Measurements from ENCODE around the gene ZNF678. TPM values are rescaled to one million over a fixed set of nuclear protein-coding genes. Genes with fewer than 3 reads are reported as not detected.
"Not testable (repeated sequence)": the region's sequence is repeated elsewhere in the genome, so short reads cannot be mapped to it uniquely, and the experiment has no call there.

Gene ZNF678
- total RNA-seq, 1 donor from 2014 or later = 20.6 TPM

DNA sequence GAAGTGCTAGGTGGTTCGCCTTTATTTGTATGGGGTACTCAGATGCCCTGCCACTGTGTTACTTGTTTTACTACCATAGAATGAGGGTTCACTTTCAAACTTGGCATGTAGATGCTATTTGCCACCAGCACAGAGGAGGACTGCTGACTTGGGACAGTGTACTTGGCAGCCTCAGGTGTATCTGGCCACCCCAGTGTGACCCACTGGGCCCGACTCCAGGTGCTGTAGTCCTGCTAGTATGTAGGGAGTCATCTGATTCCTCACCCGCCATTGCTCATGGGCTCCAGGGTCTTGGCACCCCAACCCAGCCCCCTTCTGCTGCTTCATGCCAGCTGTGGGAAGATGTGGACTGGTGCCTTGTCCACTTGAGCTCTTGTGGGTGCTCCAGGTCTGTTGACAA is 40.0 kb downstream of the ZNF678 start:
- Mint-ChIP-seq H3K4me1 (no peaks in the 10 kb centered on the region), H3K36me3 (peaks cover 59% of the 10 kb centered on the region), H3K27me3 (ENCODE audit: low read depth) (no peaks in the 10 kb centered on the region), H3K9me3 (peaks cover 51% of the 10 kb centered on the region), H3K4me3 (no peak overlapping the region), H3K27ac (no peak overlapping the region)
- TF ChIP-seq, protein P1, sequence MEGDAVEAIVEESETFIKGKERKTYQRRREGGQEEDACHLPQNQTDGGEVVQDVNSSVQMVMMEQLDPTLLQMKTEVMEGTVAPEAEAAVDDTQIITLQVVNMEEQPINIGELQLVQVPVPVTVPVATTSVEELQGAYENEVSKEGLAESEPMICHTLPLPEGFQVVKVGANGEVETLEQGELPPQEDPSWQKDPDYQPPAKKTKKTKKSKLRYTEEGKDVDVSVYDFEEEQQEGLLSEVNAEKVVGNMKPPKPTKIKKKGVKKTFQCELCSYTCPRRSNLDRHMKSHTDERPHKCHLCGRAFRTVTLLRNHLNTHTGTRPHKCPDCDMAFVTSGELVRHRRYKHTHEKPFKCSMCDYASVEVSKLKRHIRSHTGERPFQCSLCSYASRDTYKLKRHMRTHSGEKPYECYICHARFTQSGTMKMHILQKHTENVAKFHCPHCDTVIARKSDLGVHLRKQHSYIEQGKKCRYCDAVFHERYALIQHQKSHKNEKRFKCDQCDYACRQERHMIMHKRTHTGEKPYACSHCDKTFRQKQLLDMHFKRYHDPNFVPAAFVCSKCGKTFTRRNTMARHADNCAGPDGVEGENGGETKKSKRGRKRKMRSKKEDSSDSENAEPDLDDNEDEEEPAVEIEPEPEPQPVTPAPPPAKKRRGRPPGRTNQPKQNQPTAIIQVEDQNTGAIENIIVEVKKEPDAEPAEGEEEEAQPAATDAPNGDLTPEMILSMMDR (IDR thresholded peaks at IDR 0.05; ENCODE audit: unreplicated experiment) = no peak
- DNase-seq (ENCODE audit: low spot score in 2 of 2, unreplicated experiment in 2 of 2) = no peak

DNA sequence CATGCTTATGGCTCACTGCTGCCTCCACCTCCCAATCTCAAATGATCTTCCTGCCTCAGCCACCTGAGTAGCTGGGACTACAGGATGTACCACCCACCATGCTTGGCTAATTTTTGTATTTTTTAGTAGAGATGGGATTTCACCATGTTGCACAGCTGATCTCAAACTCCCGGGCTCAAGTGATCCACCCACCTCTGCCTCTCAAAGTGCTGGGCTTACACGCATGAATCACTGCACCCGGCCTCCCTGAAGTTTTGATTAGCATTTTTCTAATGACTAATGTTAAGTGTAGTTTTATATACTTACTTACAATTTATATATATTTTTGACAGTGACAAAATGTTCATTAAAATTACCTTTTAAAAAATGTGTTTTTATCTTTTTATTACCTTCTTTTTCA is 41.1 kb downstream of the ZNF678 start:
- no peak for DNase-seq (ENCODE audit: low spot score in 2 of 2, unreplicated experiment in 2 of 2)
- Mint-ChIP-seq H3K9me3 (peaks cover 45% of the 10 kb centered on the region), H3K27me3 (ENCODE audit: low read depth) (no peaks in the 10 kb centered on the region), H3K4me3 (no peak overlapping the region), H3K27ac (no peak overlapping the region), H3K36me3 (peaks cover 56% of the 10 kb centered on the region), H3K4me1 (no peaks in the 10 kb centered on the region)
- TF ChIP-seq, protein P1 (IDR thresholded peaks at IDR 0.05; ENCODE audit: unreplicated experiment) = no peak

DNA sequence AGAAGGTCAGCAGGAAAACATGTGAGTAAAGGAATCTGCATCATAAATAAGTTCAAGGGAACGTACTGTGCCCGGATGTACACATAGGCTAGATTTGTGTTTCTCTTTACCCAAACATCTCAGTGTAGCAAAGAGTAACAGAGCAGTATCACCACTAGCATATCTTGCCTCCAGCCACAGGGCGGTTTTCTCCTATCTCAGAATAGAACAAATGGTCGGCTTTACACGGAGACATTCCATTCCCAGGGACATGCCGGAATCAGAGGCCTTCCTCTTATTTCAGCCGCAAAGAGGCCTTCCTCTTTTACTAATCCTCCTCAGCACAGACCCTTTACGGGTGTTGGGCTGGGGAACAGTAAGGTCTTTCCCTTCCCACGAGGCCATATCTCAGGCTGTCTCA is 42.9 kb downstream of the ZNF678 start:
- H3K27ac Mint-ChIP-seq = peak overlapping the region; percentile 71
- not testable (repeated sequence) for H3K27me3 Mint-ChIP-seq (ENCODE audit: low read depth); DNase-seq (ENCODE audit: low spot score in 2 of 2, unreplicated experiment in 2 of 2); H3K4me1 Mint-ChIP-seq; H3K4me3 Mint-ChIP-seq
- peaks cover 58% of the 10 kb centered on the region for H3K36me3 Mint-ChIP-seq
- peaks cover 43% of the 10 kb centered on the region for H3K9me3 Mint-ChIP-seq

DNA sequence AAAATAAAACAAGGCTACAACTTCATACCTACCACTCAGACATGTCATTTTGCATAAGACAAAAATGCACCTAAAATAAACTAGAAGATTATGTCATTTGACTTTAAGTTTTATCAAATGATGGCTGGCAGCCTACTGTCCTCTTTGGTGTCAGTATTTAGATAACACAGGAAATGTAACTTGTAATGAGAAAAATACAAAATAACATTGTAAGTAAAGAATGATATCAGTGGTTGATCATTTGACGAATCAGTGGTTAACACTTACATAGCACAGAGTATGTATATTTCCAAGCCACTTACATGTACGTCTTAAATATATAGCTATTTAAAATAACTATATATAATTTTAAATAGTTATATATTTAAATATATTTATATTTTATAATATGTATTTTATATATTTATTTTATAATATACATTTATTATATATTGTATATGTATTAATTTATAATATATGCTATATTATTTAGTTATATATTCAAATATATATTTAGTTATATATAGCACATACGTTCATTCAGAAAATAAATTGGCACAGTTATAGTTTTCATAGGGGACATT is 44.1 kb downstream of the ZNF678 start:
- Mint-ChIP-seq H3K36me3 (peaks cover 65% of the 10 kb centered on the region), H3K4me3 (no peak overlapping the region), H3K9me3 (peaks cover 42% of the 10 kb centered on the region), H3K27me3 (ENCODE audit: low read depth) (no peaks in the 10 kb centered on the region), H3K4me1 (no peaks in the 10 kb centered on the region), H3K27ac (no peak overlapping the region)
- no peak for DNase-seq (ENCODE audit: low spot score in 2 of 2, unreplicated experiment in 2 of 2)
- TF ChIP-seq, protein P1 (IDR thresholded peaks at IDR 0.05; ENCODE audit: unreplicated experiment) = no peak

DNA sequence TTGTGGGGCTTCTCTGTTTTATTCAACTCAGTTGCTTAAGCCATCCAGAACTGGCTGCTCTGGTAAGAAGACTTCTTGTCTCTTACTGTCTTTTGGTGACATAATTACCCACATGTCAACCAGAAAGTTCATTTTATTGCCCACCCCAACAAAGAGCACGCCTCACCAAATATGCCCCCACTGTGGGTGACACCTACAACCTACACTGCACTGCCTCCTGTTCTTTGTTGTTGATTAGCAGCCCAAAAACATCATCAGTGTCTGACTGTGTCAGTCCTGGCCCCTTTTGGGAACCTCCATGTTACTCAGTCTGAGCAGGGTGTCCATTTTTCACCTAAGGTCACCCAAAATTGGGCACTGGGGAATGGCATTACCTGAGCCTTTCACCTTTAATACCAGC is 49.3 kb downstream of the ZNF678 start:
- no peak overlapping the region for H3K27ac Mint-ChIP-seq
- TF ChIP-seq, protein P1 (IDR thresholded peaks at IDR 0.05; ENCODE audit: unreplicated experiment) = no peak
- peaks cover 41% of the 10 kb centered on the region for H3K9me3 Mint-ChIP-seq
- DNase-seq (ENCODE audit: low spot score in 2 of 2, unreplicated experiment in 2 of 2) = no peak
- no peaks in the 10 kb centered on the region for H3K27me3 Mint-ChIP-seq (ENCODE audit: low read depth)
- peaks cover 76% of the 10 kb centered on the region for H3K36me3 Mint-ChIP-seq
- no peaks in the 10 kb centered on the region for H3K4me1 Mint-ChIP-seq
- no peak overlapping the region for H3K4me3 Mint-ChIP-seq

DNA sequence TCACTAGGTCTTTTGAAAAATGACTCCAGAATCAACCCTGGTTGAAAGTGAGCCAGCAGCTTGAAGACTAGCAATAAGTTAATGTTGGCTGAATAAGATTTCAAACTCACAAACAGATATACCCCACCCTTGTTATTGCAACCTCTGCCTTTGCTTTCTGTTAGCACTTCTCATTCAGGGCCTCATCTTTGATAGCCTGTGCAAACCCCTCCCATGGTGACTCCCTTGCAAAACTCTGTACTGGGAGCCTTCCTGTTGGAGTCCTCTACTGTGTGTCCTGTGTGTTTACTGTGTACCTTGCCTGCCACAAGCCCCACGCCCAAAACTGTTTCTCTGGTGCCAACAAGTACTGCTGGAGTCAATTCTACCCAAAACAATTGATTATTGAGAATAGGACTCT is 50.2 kb downstream of the ZNF678 start:
- Mint-ChIP-seq H3K27me3 (ENCODE audit: low read depth) (no peaks in the 10 kb centered on the region), H3K4me1 (no peaks in the 10 kb centered on the region), H3K9me3 (peaks cover 49% of the 10 kb centered on the region), H3K27ac (no peak overlapping the region), H3K4me3 (no peak overlapping the region), H3K36me3 (peaks cover 82% of the 10 kb centered on the region)
- TF ChIP-seq, protein P1 (IDR thresholded peaks at IDR 0.05; ENCODE audit: unreplicated experiment) = no peak
- no peak for DNase-seq (ENCODE audit: low spot score in 2 of 2, unreplicated experiment in 2 of 2)

Measured in mesothelial cell of epicardium (in vitro differentiated cells).